GM23248 (cell line): Measurements from ENCODE around the gene C1orf185. TPM values are rescaled to one million over a fixed set of nuclear protein-coding genes. Genes with fewer than 3 reads are reported as not detected.

Source experiments
- DNase-seq: peaks from one replicate; pipeline ENCODE4 v3.0.0-alpha.2; 2015
- H2AFZ ChIP-seq: fragments of 200-600 bp; sonication (generic); 2 replicates; pipeline ENCODE4 v1.6.1; 2016; ENCODE audit warnings: antibody characterized with exemption
- H3F3A ChIP-seq: fragments of 200-600 bp; sonication (generic); 2 replicates; pipeline ENCODE4 v1.6.1; 2016; ENCODE audit warnings: mild to moderate bottlenecking, antibody characterized with exemption, mixed run types; ENCODE audit not compliant: insufficient read depth
- H3K27ac ChIP-seq: fragments of 200-600 bp; sonication (generic); 2 replicates; pipeline ENCODE4 v1.5.1; 2016; ENCODE audit warnings: mild to moderate bottlenecking
- H3K27me3 ChIP-seq: fragments of 200-600 bp; sonication (generic); replicated peaks from 2 replicates; pipeline ENCODE4 v1.6.1; 2016; ENCODE audit warnings: mild to moderate bottlenecking; ENCODE audit not compliant: insufficient read depth
- H3K36me3 ChIP-seq: fragments of 200-600 bp; sonication (generic); 2 replicates; pipeline ENCODE4 v1.6.1; 2016; ENCODE audit warnings: low read depth, mild to moderate bottlenecking
- H3K4me1 ChIP-seq: fragments of 200-600 bp; sonication (generic); 2 replicates; pipeline ENCODE4 v1.6.1; 2016; ENCODE audit warnings: mild to moderate bottlenecking; ENCODE audit not compliant: insufficient read depth
- H3K4me2 ChIP-seq: fragments of 200-600 bp; sonication (generic); one replicate; pipeline ENCODE4 v1.6.1; 2016; ENCODE audit warnings: mild to moderate bottlenecking; ENCODE audit not compliant: unreplicated experiment
- H3K4me3 ChIP-seq: fragments of 200-600 bp; sonication (generic); 2 replicates; pipeline ENCODE4 v1.5.1; 2016; ENCODE audit warnings: mild to moderate bottlenecking
- H3K79me2 ChIP-seq: fragments of 200-600 bp; sonication (generic); 2 replicates; pipeline ENCODE4 v1.6.1; 2016; ENCODE audit warnings: mild to moderate bottlenecking; ENCODE audit not compliant: insufficient read depth
- H3K9ac ChIP-seq: fragments of 200-600 bp; sonication (generic); 2 replicates; pipeline ENCODE4 v1.6.1; 2016; ENCODE audit warnings: mild to moderate bottlenecking
- H3K9me2 ChIP-seq: fragments of 200-600 bp; sonication (generic); 2 replicates; pipeline ENCODE4 v1.6.1; 2016; ENCODE audit warnings: mixed run types, mild to moderate bottlenecking, moderate library complexity; ENCODE audit not compliant: insufficient read depth
- H3K9me3 ChIP-seq: fragments of 200-600 bp; sonication (generic); one replicate; pipeline ENCODE4 v1.6.1; 2017; ENCODE audit warnings: low read depth
- H4K20me1 ChIP-seq: fragments of 200-600 bp; sonication (generic); 2 replicates; pipeline ENCODE4 v1.6.0; 2016; ENCODE audit not compliant: insufficient read depth
- EZH2 ChIP-seq: fragments of 200-600 bp; sonication (generic); IDR thresholded peaks from 2 replicates; pipeline ENCODE4 v1.6.1; 2018; ENCODE audit warnings: antibody characterized with exemption, mild to moderate bottlenecking; ENCODE audit not compliant: insufficient read depth, poor library complexity, severe bottlenecking
- EZH2phosphoT487 ChIP-seq: fragments of 200-600 bp; sonication (generic); IDR thresholded peaks from 2 replicates; pipeline ENCODE4 v1.6.1; 2018; ENCODE audit warnings: antibody characterized with exemption, moderate library complexity, mild to moderate bottlenecking, low read depth; ENCODE audit not compliant: insufficient read depth
- WGBS, 2 experiments: methylation state at CpG; one replicate each; pipeline ENCODE4 v1.1.6; 2015 to 2017; ENCODE audit warnings: low lambda C conversion rate in 2 of 2, low coverage in 1 of 2; ENCODE audit errors: missing lambda C conversion rate in 2 of 2; 5-methylcytosine and 5-hydroxymethylcytosine counted together
- in situ Hi-C: fragments of 300-500 bp; cut with MboI; formaldehyde crosslinking; loops from 2 replicates; pipeline ENCODE4 v1.15.0; 2020
- polyA plus RNA-seq: library from polyadenylated mRNA; unstranded; fragments of >200 nt; fragmentation: Nextera tagmentation; extraction: Ambion mirVana; gene quantifications from 2 replicates; pipeline ENCODE4 v1.2.1, GENCODE V29; 2016
- total RNA-seq: library from RNA; depleted of rRNA; stranded (reverse); fragments of >200 nt; shearing (Covaris generic); gene quantifications from 2 replicates; pipeline ENCODE4 v1.2.3, GENCODE V29; 2014

Gene C1orf185
- total and polyA plus RNA-seq, 2 experiments from 2014 or later = not detected

DNA sequence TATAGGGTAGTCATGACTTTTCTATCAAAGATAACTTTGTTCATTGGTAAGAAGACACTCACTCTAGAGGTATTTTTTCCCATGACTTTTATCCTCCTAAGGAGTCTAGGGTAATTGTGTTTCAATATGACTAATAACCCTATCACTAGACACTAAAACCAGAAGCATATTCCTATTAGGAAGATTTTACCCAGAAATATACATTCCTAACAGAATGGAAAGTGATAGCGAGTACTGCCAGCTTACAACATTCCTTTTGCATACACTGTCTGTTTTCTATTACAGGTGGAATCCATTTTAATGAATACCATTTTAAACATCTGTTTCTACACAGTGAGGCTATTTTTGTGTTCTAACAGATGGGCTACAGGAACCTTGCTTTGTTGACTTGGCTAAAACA lies 31.4 kb upstream of the C1orf185 start:
- H3K4me3 ChIP-seq = no peak overlapping the region
- H3K9me2 ChIP-seq = no peaks in the 10 kb centered on the region
- H3F3A ChIP-seq = peaks cover 21% of the 10 kb centered on the region
- no peaks in the 10 kb centered on the region for H4K20me1 ChIP-seq
- no peaks in the 10 kb centered on the region for H3K79me2 ChIP-seq
- H3K36me3 ChIP-seq = no peaks in the 10 kb centered on the region
- peak overlapping the region; percentile 46 for H3K4me2 ChIP-seq
- H3K27me3 ChIP-seq = peaks cover 2% of the 10 kb centered on the region
- no peak overlapping the region for H3K9ac ChIP-seq
- H3K27ac ChIP-seq = no peak overlapping the region
- H2AFZ ChIP-seq = no peak overlapping the region
- TF ChIP-seq EZH2 (no peak), EZH2phosphoT487 (no peak)
- no peaks in the 10 kb centered on the region for H3K9me3 ChIP-seq
- in situ Hi-C loops = no loop called here
- H3K4me1 ChIP-seq = peaks cover 16% of the 10 kb centered on the region
- peak; percentile 74 for DNase-seq
- WGBS, 2 experiments = 0% methylated on average over 1 of the region's 1 CpG

DNA sequence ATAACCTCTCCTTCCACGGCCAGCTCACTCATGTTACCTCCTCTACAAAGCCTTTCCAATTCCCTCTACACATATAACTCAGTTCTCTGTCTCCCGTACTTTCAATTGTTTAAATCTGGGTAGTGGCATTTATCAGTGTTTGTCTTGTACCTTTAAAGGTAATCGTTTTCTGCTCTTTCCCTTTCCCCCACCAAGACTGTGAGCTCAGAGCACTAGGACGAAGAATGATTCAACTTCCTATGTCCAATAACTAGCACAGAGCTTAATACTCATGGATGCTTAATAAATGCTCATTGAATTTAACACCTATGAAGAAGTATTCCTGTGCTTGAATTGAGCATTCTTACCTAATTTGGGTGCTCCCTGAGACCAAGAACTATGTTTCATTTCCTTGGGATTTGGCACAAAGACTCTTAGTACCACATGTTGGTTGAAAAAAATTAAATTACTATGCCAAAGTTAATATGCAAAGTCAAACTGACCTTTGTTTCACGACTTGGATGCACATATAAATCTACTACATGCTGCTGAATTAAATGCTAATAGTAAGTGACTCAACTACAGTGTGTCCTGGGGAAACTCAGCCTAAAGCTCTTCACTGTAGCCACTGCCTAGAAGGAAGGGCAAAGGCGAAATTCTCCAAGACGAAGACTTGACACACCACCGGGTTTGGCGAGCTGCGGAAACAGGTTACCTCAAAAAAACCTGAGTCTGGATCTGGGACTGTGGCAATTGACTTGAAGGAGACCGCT lies 30.6 kb upstream of the C1orf185 start:
- Histone ChIP-seq H2AFZ (no peak overlapping the region), H3K36me3 (no peaks in the 10 kb centered on the region), H3K4me2 (peak overlapping the region; percentile 46), H3K9ac (no peak overlapping the region), H3K27ac (no peak overlapping the region), H3F3A (peaks cover 21% of the 10 kb centered on the region), H3K4me3 (no peak overlapping the region), H3K27me3 (peaks cover 5% of the 10 kb centered on the region), H3K4me1 (peaks cover 16% of the 10 kb centered on the region), H3K9me3 (no peaks in the 10 kb centered on the region), H3K9me2 (no peaks in the 10 kb centered on the region), H3K79me2 (no peaks in the 10 kb centered on the region), H4K20me1 (no peaks in the 10 kb centered on the region)
- DNase-seq = peak; percentile 15
- TF ChIP-seq EZH2 (no peak), EZH2phosphoT487 (no peak)
- 65 to 69% methylated on average over 11 of the region's 11 CpGs for WGBS, 2 experiments
- in situ Hi-C loops = no loop called here

DNA sequence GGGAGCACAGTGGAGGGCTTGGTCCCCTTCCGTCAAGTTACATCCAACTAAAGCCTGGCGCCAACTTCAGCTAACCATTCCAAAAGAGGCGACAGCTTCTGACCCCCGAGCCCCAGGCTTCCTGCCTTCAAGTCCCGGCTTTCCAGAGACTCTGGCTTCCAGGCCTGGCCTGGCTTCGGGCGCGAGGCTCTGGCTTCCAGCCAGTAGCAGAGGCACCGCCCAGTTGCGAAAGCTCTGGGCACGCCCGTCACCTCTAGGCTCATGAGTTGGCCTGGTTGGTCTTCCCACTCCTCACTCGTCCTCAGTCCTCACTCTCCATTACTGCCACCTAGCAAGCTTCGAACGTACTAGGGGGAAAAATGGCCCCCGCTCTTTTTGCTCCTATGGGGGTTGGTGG lies 30.0 kb upstream of the C1orf185 start:
- TF ChIP-seq EZH2 (no peak), EZH2phosphoT487 (no peak)
- DNase-seq = no peak
- WGBS, 2 experiments = 79 to 80% methylated on average over 16 of the region's 16 CpGs
- Histone ChIP-seq H3K4me1 (peaks cover 16% of the 10 kb centered on the region), H3K9ac (no peak overlapping the region), H3F3A (peaks cover 21% of the 10 kb centered on the region), H3K9me3 (no peaks in the 10 kb centered on the region), H3K4me2 (no peak overlapping the region), H3K4me3 (no peak overlapping the region), H3K27ac (no peak overlapping the region), H2AFZ (no peak overlapping the region), H3K27me3 (peaks cover 5% of the 10 kb centered on the region), H3K36me3 (no peaks in the 10 kb centered on the region), H3K9me2 (no peaks in the 10 kb centered on the region), H4K20me1 (no peaks in the 10 kb centered on the region), H3K79me2 (no peaks in the 10 kb centered on the region)
- in situ Hi-C loops = no loop called here

DNA sequence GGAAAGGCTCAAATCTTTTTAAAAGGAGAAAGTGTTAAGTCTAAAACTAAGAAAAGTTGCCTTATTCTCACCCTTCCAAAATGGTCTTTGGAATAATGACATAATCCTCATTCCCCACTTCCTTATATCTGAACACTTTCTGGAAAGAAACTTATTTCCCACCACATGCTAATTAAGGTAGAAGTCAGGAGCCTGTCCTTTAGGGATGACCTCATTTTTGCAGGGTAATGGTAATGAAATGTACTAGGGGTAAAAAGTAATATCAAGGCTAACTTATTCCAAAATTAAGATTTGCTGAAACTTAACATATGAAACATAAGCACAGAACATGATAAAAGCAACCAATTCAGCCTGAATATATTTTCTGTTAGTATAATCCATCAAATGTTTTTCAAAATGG lies 29.4 kb upstream of the C1orf185 start:
- Histone ChIP-seq H3K27me3 (peaks cover 5% of the 10 kb centered on the region), H3F3A (peaks cover 21% of the 10 kb centered on the region), H3K27ac (no peak overlapping the region), H3K9ac (no peak overlapping the region), H3K79me2 (no peaks in the 10 kb centered on the region), H3K4me2 (no peak overlapping the region), H3K4me3 (no peak overlapping the region), H3K9me2 (no peaks in the 10 kb centered on the region), H4K20me1 (no peaks in the 10 kb centered on the region), H2AFZ (no peak overlapping the region), H3K9me3 (no peaks in the 10 kb centered on the region), H3K36me3 (no peaks in the 10 kb centered on the region), H3K4me1 (peaks cover 16% of the 10 kb centered on the region)
- no peak for DNase-seq
- in situ Hi-C loops = no loop called here
- TF ChIP-seq EZH2 (no peak), EZH2phosphoT487 (no peak)
